NT2/D1 (cell line): ENCODE results near the gene SRP68.

Experiments
- DNase-seq: peaks from one replicate; pipeline ENCODE4 v3.0.0-alpha.2; 2011; ENCODE audit warnings: low read depth, low spot score
- H3K27me3 ChIP-seq: 2 replicates; pipeline ENCODE4 v1.6.0; 2011; ENCODE audit warnings: mild to moderate bottlenecking; ENCODE audit not compliant: insufficient read length, insufficient read depth
- H3K36me3 ChIP-seq: 2 replicates; pipeline ENCODE4 v1.6.1; 2011; ENCODE audit warnings: mild to moderate bottlenecking, low read length, mixed read lengths; ENCODE audit not compliant: insufficient read depth, insufficient read length
- H3K4me1 ChIP-seq: 2 replicates; pipeline ENCODE4 v1.5.1; 2011; ENCODE audit not compliant: insufficient read depth, insufficient read length
- H3K4me3 ChIP-seq: 2 replicates; pipeline ENCODE4 v1.5.1; 2011; ENCODE audit warnings: low read depth; ENCODE audit not compliant: insufficient read length
- H3K9ac ChIP-seq: 2 replicates; pipeline ENCODE4 v1.6.0; 2011; ENCODE audit warnings: low read depth; ENCODE audit not compliant: insufficient read length
- H3K9me3 ChIP-seq: 2 replicates; pipeline ENCODE4 v1.5.1; 2011; ENCODE audit warnings: mild to moderate bottlenecking, low read length; ENCODE audit not compliant: insufficient read depth
- SUZ12 ChIP-seq: IDR thresholded peaks from 2 replicates; pipeline ENCODE4 v1.6.1; 2011; ENCODE audit not compliant: insufficient read length, insufficient read depth; ENCODE audit errors: extremely low read depth
- YY1 ChIP-seq: IDR thresholded peaks from 2 replicates; pipeline ENCODE4 v1.6.1; 2011; ENCODE audit not compliant: insufficient read length, insufficient read depth
- ZNF274 ChIP-seq: IDR thresholded peaks from 2 replicates; pipeline ENCODE4 v1.6.1; 2011; ENCODE audit warnings: mild to moderate bottlenecking, low read depth, low read length

SRP68 gene

DNA sequence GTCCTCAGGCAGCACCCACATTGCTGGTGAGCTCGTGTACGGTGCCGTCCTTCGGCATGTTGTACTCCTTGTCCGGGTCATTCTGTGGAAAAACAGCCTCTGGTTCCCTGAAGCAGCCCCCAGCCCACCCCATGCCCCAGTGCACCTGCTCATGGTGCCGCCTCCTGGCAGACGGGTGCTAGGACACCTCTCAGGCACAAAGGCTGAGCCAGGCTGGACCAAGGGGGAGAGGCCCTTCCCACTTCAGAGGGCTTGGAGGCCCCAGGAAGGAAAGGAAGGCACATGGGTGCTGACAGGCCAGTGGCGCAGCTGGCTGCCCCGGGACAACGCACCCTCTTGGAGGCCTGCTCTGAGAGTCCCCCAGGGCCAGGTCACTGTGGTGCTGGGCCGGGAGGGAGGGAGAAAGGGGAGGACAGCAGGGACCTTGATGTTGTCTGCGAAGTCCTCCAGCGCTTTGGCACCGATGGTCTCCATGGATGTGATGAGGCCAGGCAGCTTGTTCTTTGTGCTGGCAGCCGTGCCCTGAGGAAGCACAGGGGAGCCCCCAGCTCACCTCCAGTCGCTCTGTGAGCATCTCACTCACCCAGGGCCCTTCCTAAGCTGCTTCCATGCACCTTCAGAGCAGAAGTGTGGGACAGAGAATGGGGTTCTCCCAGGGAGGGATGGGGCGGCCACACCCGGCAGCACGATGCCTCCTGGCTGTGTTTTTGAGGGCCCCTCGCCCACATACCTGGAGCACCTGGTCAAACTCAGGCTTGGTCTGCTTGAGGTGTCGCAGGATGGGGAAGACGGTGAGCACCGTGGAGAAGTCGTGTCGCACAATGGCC is 15.9 kb upstream of the SRP68 start:
- Histone ChIP-seq H3K27me3 (no peaks in the 10 kb centered on the region), H3K9ac (no peak overlapping the region), H3K4me3 (no peak overlapping the region), H3K36me3 (peaks cover 96% of the 10 kb centered on the region), H3K9me3 (no peaks in the 10 kb centered on the region), H3K4me1 (peaks cover 10% of the 10 kb centered on the region)
- no peak for DNase-seq
- no peak for TF ChIP-seq ZNF274
- TF ChIP-seq YY1: no peak
- TF ChIP-seq SUZ12: no peak

DNA sequence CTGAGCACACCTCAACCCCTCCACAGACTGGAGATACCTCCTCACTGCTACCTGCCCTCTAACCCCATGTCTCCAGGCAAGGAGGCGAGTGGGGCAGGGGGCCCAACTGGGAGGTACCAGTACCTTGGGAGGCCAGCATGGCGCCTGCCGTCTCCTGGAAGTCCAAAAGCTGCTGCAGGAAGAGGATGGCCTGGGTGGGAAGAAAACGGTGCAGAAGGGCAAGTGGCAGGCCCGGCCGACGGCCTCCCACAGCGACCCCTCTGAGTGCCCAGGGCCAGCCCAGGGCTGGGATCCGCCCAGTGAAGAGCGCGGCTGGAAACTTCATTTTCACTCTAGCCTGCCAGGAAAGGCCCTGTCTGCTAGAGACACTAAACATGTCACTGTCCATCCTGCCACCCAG is 15.2 kb upstream of the SRP68 start:
- Histone ChIP-seq H3K4me1 (peaks cover 16% of the 10 kb centered on the region), H3K27me3 (no peaks in the 10 kb centered on the region), H3K36me3 (peaks cover 96% of the 10 kb centered on the region), H3K4me3 (no peak overlapping the region), H3K9ac (no peak overlapping the region), H3K9me3 (no peaks in the 10 kb centered on the region)
- DNase-seq: no peak
- TF ChIP-seq ZNF274 (no peak), YY1 (no peak), SUZ12 (no peak)

DNA sequence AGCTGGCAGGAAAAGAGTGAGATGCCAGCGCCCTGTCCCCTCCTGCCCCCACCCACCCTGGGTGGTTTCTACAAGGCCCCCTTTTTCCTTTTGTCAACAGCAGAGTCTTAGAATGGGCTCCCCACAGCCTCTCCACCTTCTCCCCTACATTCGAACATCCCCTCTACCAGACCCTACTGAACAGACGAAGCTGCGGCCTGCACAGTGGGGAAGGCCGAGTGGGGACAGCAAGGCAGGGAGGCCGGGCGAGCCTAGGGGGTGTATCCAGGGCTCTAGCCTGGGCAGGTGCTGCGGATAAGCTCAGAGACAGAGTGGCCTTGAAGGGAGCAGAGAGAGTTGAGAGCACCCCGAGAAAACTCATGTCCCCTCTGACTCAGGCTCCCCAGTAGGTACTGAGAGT is 14.1 kb upstream of the SRP68 start:
- peaks cover 16% of the 10 kb centered on the region for H3K4me1 ChIP-seq
- no peaks in the 10 kb centered on the region for H3K9me3 ChIP-seq
- no peak for TF ChIP-seq SUZ12
- no peak for TF ChIP-seq YY1
- TF ChIP-seq ZNF274: no peak
- no peak for DNase-seq
- H3K4me3 ChIP-seq: no peak overlapping the region
- peaks cover 99% of the 10 kb centered on the region for H3K36me3 ChIP-seq
- H3K9ac ChIP-seq: no peak overlapping the region
- no peaks in the 10 kb centered on the region for H3K27me3 ChIP-seq

DNA sequence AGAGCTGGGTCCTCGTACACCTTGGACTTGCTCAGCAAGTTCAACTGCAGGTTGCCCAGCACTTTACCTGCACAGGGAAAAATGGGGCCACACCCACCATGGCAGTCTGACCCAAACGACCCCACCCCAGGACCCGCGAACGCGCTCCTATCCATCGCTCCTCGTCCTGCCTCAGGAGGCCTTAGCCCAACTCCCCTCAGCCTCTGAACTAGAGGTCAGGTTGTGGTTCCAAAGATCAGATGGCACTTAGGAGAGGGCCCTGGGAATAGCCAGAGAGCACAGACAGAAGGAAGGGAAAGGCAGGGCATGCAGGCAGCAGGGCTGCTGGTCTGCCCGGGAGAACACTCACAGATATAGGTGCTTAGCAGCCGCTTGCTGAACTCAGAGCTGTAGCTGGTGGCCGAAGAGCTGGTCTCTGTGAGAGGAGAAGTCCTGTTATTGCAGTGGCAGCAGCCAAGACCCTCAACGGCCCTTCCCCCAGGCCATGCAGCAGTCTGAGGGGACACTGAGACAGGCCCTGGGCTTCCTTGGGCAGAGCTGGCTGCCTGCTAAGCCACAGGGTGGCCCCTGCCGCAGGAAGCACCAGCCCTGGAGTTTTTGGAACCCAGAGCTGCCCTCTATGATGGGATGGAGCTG is 13.5 kb upstream of the SRP68 start:
- H3K9me3 ChIP-seq: no peaks in the 10 kb centered on the region
- peaks cover 94% of the 10 kb centered on the region for H3K36me3 ChIP-seq
- peaks cover 16% of the 10 kb centered on the region for H3K4me1 ChIP-seq
- H3K4me3 ChIP-seq: no peak overlapping the region
- H3K27me3 ChIP-seq: no peaks in the 10 kb centered on the region
- no peak for DNase-seq
- TF ChIP-seq ZNF274 (no peak), SUZ12 (no peak), YY1 (no peak)
- no peak overlapping the region for H3K9ac ChIP-seq

DNA sequence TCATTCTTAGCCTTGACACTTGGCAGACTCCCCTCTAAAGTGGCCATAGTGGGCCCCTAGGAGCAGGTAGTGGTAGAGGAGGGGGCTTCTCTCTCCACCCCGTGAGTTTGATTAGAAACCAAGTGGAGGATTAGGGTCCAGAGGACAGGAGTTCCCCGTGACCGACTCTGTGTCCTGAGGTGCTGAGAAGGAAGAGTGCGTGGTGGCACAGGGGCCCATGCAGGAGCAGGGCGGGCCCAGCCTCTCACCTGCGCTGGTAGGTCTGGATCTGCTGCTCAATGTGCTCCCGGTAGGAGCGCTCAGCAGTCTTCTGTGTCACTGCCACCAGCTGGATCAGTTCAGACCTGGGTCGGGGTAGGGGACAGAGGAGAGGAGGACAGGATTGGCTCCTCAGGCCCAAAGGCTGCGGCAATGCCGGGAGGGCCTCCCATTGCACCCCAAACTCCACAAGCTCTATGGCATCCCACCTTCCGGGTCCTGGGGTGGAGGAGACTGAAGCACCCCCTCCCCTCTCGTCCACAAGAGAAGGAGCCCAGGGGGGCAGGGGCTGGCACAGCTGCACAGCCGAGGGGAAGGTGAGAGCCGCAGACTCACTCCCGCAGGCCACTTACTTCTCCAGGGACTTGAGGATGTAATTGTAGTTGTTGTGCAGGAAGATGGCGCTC is 12.9 kb upstream of the SRP68 start:
- Histone ChIP-seq H3K9ac (no peak overlapping the region), H3K4me3 (no peak overlapping the region), H3K27me3 (no peaks in the 10 kb centered on the region), H3K9me3 (no peaks in the 10 kb centered on the region), H3K4me1 (peaks cover 21% of the 10 kb centered on the region), H3K36me3 (peaks cover 88% of the 10 kb centered on the region)
- DNase-seq: no peak
- TF ChIP-seq YY1: no peak
- TF ChIP-seq SUZ12: no peak
- TF ChIP-seq ZNF274: no peak

DNA sequence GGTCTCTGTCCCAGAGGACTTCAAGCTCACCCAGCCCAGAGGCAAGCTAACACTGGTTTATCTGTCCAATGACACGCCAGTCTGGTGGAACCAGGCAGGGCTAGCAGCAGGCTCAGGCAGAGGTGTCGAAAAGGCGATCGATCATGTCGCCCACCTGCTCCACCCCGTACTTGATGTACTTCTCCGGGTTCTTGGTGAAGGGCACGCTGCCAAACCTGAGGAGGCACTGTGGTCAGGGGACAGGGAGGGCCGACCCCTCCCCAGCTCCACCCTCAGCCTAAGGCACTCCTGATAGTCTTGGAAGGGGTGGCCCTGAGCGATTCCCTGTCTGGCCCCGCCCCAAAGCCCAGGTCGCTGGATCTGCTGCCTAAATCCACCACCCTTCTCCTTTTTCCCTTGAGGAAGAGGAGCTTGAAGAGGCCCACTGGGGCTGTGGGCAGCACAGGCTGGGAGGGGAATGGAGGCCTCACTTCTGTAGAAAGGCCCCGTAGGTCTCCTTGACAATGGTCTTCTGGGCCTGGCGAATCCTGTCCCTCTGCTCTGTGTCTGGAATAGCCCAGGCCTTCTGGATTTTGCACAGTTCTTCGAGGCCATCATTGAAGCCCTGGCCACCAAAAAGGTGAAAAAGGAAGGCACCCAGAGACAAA is 11.3 kb upstream of the SRP68 start:
- Histone ChIP-seq H3K9ac (peak overlapping the region; percentile 22), H3K4me3 (no peak overlapping the region), H3K9me3 (no peaks in the 10 kb centered on the region), H3K27me3 (no peaks in the 10 kb centered on the region), H3K4me1 (peaks cover 33% of the 10 kb centered on the region), H3K36me3 (peaks cover 73% of the 10 kb centered on the region)
- no peak for TF ChIP-seq ZNF274
- no peak for TF ChIP-seq SUZ12
- no peak for TF ChIP-seq YY1
- DNase-seq: no peak
